Caki2 (cell line): ENCODE measurements around the gene NTM. TPM values are rescaled to one million over a fixed set of nuclear protein-coding genes. Genes with fewer than 3 reads are reported as not detected.
"Not testable (repeated sequence)": the region's sequence is repeated elsewhere in the genome, so short reads cannot be mapped to it uniquely, and the experiment has no call there.

Experiments used
- DNase-seq: peaks from one replicate; pipeline ENCODE4 v3.0.0-alpha.2; 2015; ENCODE audit warnings: low read depth
- in situ Hi-C: cut with HindIII; loops from 2 replicates; pipeline ENCODE4 v1.10.0; 2016; ENCODE audit warnings: low sequenced_read_pairs, low pct_unique_long_range_greater_than_20kb, mixed read lengths
- total RNA-seq: library from RNA; depleted of rRNA; stranded (reverse); fragments of >200 nt; shearing (Covaris generic); gene quantifications from 2 replicates; pipeline ENCODE4 v1.2.3, GENCODE V29; 2014; ENCODE audit warnings: low replicate concordance

The NTM gene
- total RNA-seq, 1 experiment from 2014 or later: not detected

DNA sequence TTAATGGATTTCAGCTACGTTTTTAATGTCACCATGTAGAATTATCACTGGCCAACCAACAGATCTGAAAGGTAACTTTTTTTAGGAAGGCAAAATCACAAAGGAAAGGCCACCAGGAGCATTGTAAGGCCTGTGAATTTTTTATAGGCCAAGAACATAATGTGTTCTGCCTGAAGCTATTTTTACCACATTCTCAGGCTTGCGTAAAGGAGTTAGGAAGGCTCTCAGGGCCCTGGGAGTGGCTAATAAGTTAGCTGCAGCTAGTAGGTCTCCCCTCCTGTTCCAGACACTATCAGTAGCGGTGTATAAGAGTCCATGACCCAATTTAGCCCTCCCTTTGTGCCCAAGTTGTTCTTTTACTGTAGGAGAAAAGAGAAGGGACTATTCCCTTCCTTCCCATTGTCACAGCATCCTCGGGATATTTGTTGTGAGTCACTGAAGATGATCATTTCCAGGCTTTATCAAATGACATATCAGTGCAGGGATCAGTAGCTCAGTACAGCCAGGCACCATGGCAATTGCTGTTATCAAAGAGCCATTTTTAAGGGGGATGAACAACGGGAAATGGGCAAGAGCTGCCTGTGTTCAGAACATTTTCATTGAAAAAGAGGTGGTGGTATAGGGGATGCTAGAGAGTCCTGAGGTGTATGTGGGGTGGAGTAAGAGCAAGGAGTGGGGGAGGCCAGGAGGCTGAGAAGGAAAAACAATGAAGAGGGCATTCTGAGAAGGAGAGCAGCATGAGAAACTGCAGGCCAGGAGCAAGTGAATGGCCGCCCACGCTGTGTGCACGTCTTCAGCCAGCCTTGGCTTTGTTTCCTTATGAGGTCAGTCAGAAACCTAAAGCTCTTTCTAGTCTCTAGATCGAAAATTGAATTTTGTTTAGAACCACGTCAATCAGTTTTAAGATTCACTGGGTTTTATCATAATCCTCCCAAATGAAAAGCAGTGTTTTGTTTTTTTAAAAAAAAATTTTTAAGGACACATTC lies 940.3 kb downstream of the NTM start:
- in situ Hi-C loops: no loop called here
- DNase-seq: no peak

DNA sequence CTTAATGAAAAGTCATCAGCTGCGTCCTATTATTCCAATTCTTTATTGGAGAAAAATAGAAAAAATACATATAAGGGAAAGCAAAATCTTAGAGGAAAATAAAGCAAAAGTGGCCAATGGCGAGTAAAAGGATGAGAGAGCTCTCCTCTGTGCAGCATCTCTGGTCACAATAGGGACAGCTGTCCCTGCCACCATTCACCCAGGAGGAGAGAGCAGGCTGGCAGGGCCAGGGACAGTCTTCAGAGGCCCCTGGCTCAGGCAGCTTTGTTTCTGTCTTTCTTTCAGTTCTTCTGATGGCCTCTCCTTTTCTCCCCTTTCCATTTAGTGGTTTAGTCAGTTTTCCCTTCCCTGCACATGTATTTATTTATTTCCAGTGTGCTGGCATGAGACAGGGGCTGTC lies 941.3 kb downstream of the NTM start:
- no peak for DNase-seq
- in situ Hi-C loops: no loop called here

DNA sequence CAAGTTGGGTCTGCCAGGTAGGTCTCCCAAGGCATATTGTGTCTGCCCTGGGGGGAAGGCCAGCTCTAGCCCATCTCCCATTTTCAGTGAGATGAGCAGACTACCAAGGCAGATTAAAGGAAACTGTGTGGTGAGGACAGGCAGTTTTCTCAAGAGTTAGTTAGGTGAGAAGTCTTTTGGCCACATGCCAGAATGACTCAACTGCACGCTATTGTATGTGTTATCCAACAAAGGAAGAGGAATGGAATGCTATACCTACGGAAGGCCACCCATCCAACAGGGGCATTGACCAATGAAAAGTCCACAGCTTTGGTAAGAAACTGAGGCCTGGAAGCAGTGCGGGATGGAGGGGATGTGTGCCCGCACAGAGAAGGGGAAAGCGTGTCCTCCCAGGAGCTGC lies 941.7 kb downstream of the NTM start:
- DNase-seq: peak; percentile 59
- in situ Hi-C loops: no loop called here

DNA sequence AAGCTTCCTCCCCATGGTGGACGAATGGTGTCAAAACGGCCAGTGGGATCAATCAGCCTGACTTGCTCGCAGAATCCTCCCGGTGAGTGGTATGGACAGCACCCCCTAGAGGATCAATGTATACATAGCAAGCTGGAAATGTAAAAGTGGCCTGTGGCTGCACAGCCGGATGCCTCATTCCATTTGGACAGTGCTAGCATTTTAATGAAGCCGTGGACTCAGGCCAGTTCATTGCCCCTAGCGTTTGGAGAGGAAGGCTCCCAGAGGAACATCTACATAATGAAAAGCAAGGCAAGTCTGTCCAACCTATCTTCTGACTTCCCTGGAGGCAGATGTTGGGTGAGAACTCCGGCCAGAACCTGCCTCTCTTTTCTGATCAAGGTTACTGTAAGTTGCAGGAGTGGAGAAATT lies 942.3 kb downstream of the NTM start:
- in situ Hi-C loops: no loop called here
- DNase-seq: no peak

DNA sequence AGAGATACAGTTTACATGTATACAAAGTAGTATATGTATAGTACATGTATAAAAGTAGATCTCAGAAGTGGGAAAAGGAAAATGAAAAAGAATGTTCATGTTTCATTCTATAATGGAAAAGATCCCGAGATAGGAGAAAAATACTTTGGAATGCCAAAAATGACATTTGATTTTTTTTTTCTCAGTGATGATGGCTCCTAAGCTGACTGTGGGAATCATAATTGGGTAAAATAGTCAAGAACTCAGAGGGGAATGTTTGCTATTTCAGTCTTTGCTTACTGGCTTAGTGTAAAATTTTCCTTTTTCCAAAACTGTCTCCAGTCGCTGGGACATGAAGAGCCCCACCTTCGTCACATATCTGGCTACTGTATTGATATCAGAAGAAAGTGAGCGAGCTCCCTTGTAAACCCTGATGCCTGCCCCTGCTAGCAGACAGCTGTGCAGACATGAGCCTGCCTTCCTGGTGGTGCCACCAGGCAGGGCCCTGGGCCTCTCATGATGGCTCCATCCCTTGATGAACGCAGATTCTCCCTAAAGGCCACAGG lies 944.6 kb downstream of the NTM start:
- DNase-seq: no peak
- in situ Hi-C loops: no loop called here

DNA sequence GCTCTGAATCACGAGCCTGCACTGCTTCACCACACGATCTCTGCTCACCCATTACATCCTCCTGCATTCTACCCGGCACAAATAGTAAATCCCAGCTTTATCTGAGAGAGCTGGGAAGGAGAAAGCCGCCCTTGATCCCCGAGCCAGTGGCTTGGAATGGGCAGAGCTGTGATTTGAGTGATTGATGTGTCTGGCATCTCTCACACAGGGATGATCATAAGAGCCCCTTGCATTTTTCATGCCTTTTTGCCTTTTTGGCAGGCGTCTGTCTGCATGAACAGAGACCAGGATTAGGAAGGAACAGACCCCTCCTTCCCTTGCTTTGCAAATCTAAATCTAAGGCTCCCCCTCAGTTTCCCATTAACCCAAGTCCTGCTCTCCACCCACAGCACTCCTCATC lies 945.3 kb downstream of the NTM start:
- no peak for DNase-seq
- in situ Hi-C loops: no loop called here

DNA sequence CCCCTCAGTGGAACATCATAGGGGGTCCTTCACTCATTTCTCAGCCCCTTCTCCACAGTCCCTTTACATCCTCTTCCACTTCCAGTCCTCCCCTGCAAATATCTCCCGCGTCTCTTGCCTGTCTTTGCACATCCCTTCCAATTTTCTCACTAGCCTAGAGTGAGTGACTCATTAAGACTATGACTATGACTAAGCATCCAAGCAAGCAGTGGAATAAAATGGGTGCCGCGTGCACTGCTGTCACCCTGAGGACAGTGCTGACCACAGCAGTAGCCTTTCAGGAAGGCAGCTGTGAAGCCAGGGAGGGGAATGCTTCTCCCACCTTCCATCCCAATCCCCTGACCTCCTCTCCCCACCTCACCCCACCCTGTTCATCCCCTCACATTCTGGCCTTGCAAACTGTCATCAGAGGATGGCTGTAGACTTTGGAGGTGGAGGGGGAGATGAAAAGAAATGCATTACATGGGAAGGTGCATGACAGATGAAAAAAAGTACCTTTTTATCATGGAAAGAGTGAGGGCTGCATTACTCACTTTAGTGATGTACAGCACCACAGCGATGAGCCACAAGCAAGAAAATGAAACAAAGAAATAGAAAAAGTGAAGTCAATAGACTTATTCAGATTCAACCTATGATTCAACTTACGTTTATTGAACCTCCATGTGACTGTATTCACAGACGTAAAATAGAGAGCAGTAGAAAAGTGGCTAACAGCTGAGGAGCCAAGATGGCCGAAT lies 948.2 kb downstream of the NTM start:
- DNase-seq: peak; percentile 52

DNA sequence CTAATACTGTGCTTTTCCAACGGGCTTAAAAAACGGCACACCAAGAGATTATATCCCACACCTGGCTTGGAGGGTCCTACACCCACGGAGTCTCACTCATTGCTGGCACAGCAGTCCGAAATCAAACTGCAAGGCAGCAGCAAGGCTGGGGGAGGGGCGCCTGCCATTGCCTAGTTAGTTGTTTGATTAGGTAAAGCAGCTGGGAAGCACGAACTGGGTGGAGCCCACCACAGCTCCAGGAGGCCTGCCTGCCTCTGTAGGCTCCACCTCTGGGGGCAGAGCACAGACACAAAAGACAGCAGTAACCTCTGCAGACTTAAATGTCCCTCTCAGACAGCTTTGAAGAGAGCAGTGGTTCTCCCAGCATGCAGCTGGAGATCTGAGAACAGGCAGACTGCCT lies 949.0 kb downstream of the NTM start:
- in situ Hi-C loops, DNase-seq: not testable (repeated sequence)

More for the DNA sequence above, 948.2 kb downstream of the NTM start:
- in situ Hi-C loops: no loop called here

DNA sequence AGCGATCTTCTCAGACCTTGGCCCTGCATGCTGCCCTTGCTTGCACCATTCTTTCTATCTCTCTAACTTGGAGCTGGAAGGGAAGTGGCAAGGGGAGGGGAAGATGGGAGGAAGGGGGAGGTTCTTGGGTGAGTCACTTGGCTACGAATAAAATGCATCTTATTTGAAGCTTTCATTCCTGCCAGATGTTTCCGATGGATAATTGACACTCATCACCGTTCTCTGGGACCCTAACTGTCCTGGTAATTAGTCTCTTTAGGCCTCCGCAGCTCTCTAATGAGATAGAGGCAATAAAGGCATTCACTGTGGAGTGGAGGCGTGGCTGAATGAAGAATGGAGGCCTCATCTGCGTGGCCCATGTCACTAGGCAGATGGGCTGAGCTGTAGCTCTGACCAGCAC lies 960.1 kb downstream of the NTM start:
- in situ Hi-C loops: no loop called here
- DNase-seq: no peak

DNA sequence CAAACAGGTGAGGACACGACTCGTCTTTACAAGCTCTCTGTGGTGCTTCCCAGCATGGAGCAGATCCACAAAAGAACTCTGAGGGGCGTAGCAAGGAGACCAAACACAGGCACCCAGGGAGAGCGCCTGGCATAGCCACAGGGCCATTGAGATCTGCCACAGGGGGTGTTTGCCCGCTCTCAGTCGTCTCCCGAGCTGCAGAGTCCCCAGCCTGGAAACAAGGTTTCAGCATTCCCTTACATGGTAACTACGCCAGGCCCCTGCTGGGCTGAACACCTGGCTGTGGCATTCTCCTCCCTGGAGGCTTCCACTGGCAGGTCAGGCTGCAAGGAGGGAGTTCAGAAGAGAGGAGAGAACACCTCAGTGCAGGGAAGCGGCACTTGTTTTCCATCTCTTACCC lies 962.1 kb downstream of the NTM start:
- no peak for DNase-seq
- in situ Hi-C loops: no loop called here

DNA sequence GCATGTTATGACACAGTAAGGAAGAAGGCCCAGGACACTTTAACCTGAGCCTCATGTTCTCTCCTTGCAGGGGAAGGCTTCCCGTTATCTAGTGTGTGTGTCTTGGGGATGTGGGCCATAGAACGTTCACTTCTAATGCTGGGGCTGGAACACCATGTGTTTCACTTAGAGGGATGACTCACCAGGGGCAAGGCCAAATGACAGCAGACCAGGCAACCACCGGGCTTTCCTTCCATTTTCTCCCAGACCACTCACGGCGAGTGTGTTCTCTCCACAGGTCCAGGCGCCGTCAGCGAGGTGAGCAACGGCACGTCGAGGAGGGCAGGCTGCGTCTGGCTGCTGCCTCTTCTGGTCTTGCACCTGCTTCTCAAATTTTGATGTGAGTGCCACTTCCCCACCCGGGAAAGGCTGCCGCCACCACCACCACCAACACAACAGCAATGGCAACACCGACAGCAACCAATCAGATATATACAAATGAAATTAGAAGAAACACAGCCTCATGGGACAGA lies 964.4 kb downstream of the NTM start:
- in situ Hi-C loops: no loop called here
- DNase-seq: no peak

DNA sequence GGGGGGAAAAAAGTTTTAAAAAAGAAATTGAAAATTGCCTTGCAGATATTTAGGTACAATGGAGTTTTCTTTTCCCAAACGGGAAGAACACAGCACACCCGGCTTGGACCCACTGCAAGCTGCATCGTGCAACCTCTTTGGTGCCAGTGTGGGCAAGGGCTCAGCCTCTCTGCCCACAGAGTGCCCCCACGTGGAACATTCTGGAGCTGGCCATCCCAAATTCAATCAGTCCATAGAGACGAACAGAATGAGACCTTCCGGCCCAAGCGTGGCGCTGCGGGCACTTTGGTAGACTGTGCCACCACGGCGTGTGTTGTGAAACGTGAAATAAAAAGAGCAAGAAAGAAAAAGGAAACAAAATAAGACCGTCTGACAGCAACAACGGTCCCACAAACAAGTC lies 964.9 kb downstream of the NTM start:
- DNase-seq: no peak
- in situ Hi-C loops: no loop called here

DNA sequence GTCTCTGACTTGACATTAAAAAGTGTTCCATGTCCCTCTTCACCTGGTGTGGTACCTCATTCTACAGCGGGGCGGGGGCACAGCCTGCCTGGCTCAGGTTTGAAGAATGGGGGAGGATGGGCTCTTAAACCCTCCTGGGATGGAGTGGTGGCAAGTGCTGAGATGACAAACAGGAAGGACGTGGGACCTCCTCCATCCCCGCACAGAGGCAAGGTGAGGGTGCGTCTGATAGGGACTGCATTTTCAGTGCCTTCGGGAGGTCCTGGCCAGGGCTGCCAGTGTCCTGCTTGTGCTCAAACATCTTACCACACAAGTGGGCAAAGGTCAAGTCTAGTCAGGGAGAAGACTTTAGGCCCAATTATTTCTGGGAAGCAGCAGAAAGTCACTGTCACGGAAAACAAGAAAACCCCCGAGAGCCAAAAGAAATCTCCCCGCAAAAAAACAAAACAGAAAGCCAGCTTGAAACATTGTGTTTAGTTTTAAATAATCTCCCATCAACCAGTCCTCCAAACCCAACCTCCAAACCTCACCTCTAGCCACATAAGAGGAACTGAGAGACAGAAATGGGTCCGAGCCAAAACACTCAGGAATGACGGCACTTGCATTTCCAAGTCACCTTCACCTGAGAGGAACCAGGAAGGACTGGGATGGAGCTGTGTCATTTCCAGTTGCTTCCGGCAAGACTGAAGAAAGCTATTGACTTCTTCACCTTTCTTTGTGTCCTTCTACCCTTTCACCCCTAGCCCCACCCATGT lies 966.5 kb downstream of the NTM start:
- DNase-seq: no peak
- in situ Hi-C loops: no loop called here

DNA sequence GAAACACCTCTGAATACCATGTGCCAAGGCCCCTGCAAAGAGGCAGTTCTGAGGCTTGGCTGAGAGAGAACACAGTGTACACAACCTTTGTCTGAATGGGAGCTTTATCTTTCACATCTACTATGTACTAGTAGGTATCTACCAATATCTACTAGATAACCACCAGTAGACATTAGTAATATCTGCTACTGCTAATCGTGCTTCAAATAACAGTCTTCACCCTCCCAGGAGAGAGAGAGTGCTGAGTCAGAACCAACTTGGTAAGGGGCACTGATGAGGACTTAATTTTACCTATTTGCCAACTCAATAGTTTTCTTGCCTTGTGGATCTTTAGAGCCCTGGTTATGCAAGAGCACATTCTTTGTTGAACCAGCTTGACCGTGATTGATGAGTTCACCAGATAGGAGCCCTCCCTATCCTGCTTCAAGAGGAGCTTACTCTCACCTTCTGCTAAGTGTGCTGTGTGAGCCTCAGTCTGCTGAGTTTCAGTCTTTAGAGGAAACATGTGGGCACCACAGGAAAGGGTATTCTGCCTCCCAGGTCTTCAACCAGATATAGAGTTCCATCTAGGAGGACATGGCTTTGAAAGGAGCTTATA lies 967.5 kb downstream of the NTM start:
- in situ Hi-C loops: no loop called here
- DNase-seq: no peak

DNA sequence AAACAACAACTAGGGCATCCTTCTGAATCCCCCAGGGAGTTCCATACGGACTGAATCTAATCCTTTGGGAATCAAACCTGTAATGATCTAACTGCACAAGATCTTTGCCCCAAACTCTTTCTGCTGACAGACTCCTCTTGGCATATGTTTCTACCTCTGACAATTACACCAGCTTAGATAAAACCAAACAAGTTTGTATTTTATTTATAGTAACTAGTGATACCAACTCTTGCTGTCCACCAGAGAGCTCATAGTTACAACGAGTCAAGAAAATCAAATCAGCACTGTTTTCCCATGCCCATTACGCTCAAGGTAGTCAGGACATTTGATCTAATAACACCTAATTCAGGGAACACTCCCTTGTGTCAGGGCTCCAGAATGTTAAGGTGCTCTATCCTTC lies 972.0 kb downstream of the NTM start:
- no peak for DNase-seq
- in situ Hi-C loops: no loop called here

DNA sequence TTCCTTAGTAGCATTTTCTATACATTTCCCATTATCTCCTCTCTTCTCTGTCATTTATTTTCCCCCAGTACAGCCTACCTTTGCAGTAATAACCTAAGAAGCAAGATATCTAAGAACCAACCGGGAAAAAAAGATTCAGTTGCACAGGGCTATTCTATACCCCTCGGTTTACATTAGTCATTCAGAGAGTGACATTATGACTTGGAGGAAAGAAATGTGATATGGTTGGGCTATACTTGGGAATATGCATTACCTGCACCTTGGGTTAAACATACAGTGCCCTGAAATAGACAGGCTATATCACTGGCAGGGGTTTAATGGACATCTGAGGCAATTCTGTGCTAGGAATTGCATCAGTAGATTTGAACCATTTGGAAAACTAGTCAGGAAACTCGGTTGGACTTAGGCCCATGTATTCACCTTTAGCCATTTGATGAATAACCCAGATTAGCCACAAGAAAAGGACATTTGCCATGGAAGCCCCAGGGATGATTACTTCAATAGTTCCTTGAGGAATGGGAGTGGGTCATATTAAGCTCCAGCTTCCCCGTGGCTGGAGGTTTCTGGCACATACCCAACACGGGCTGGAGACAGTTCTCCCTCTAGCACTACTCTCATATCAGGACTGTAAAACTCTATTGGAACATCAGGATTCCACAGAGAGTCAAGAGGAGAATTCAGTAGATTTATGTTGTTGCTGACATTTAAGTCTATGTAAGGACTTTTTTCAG lies 973.2 kb downstream of the NTM start:
- in situ Hi-C loops: no loop called here
- no peak for DNase-seq

DNA sequence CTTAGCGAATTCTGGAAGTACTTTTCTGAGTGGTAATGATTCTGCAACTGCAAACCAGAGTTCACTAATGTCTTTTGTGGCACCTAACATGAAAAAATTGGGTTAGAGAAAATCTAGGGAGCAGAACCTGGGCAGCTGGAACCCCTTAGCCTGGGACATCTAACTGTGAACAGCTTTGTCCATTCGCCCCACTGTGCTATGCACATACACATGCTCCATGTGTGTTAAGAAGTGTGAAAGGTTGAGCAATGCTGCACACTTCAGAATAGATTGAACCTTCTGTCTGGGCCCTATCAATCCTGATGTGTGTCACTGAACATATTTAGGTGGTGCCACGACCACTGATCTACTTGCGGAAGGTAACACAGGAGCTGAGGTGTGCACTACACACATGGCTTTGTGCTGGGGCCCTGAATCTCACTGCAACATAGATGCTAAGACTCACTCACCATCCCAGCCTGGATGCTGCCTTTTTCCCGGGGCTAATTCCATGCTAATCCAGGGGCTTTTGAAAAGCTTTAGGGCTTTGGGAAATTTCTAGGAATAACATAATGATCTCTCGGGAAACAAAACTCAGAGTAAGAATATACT lies 976.2 kb downstream of the NTM start:
- in situ Hi-C loops: no loop called here

More for the DNA sequence above, 976.2 kb downstream of the NTM start:
- DNase-seq: no peak
